GM20000 (cell line): ENCODE data around the gene CPED1.

Source experiments
- DNase-seq: peaks from one replicate; pipeline ENCODE4 v3.0.0; 2012; ENCODE audit warnings: low spot score
- CTCF ChIP-seq: IDR thresholded peaks from 2 replicates; pipeline ENCODE4 v1.5.1; 2012; ENCODE audit warnings: mild to moderate bottlenecking, control low read depth; ENCODE audit errors: extremely low read depth, missing control alignments

The CPED1 gene

GRCh38 chr7:121342631-121343030, 354.1 kb downstream of the CPED1 start:
- DNase-seq: no peak
- no peak for TF ChIP-seq CTCF

- DNase-seq: no peak
- TF ChIP-seq CTCF: no peak
Observed at GRCh38 chr7:121343302-121343701, 354.8 kb downstream of the CPED1 start.

- no peak for DNase-seq
- no peak for TF ChIP-seq CTCF
Observed at GRCh38 chr7:121344093-121344492, 355.6 kb downstream of the CPED1 start.

- TF ChIP-seq CTCF: no peak
- DNase-seq: no peak
Observed at GRCh38 chr7:121344497-121344896, 356.0 kb downstream of the CPED1 start.
